ENCODE measurements around the gene CDT1. TPM values are rescaled to one million over a fixed set of nuclear protein-coding genes. Genes with fewer than 3 reads are reported as not detected.

CDT1 gene
- polyA plus RNA-seq, 1 of the 3 experiments (the other 2 are of a cell fraction), result 6.1 TPM

DNA sequence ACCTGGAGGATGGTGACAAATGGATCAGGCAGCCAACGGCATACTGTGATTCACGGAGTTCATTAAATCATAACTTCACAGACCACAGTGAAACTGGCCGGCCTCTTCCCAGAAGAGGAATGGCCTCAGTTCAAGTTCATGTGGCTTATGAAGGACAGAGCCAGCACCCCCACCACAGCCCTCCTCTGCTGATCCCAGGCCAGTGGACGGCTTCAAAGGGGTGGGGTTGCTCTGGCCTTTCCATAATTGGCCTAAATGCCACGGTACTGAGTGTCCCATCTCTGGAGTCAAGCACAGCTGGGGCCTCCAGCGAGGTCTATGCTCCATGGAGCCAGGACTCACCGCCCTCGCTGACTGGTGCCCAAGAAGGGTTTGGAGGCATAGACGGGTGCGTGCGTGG, 31.8 kb downstream of the CDT1 start:
- Histone ChIP-seq H4K20me1 (ENCODE audit: insufficient read depth) (no peaks in the 10 kb centered on the region), H3K27ac (ENCODE audit: low read depth in 2 of 2, low read length in 1 of 2) (no peak overlapping the region), H2AFZ (ENCODE audit: low read depth) (no peak overlapping the region), H3K4me2 (no peak overlapping the region), H3K9me2 (no peaks in the 10 kb centered on the region), H3K9ac (no peak overlapping the region), H3K79me2 (ENCODE audit: insufficient read depth) (no peaks in the 10 kb centered on the region), H3K36me3 (replicated peaks in 1 of 2; ENCODE audit: control insufficient read depth in 1 of 2, insufficient read depth in 2 of 2, low read length in 1 of 2) (peaks cover 0 to 18% of the 10 kb centered on the region in 2 experiments), H3K4me3 (ENCODE audit: low read depth in 2 of 2, low read length in 1 of 2) (no peak overlapping the region), H3F3A (replicated peaks; ENCODE audit: insufficient read depth) (no peaks in the 10 kb centered on the region), H3K4me1 (ENCODE audit: control insufficient read depth in 1 of 2, insufficient read depth in 2 of 2, low read depth in 1 of 2, low read length in 1 of 2) (no peaks in the 10 kb centered on the region), H3K9me3 (no peaks in the 10 kb centered on the region), H3K27me3 (ENCODE audit: insufficient read depth) (no peaks in the 10 kb centered on the region)
- no peak for DNase-seq
- ChIA-PET CTCF (no interaction called here), POLR2A (no interaction called here)
- WGBS (ENCODE audit: low lambda C conversion rate), result 80% methylated on average over 6 of the region's 11 CpGs
- TF ChIP-seq FOXM1 (IDR thresholded peaks at IDR 0.05; ENCODE audit: low read depth) (no peak), MXI1 (IDR thresholded peaks at IDR 0.05; ENCODE audit: low read depth, low read length) (no peak), JUND (IDR thresholded peaks at IDR 0.05) (no peak), TAF1 (IDR thresholded peaks at IDR 0.05; ENCODE audit: borderline replicate concordance, low read depth, low read length) (no peak), RCOR1 (IDR thresholded peaks at IDR 0.05; ENCODE audit: low read length) (no peak)
- TF ChIP-seq, protein P1, sequence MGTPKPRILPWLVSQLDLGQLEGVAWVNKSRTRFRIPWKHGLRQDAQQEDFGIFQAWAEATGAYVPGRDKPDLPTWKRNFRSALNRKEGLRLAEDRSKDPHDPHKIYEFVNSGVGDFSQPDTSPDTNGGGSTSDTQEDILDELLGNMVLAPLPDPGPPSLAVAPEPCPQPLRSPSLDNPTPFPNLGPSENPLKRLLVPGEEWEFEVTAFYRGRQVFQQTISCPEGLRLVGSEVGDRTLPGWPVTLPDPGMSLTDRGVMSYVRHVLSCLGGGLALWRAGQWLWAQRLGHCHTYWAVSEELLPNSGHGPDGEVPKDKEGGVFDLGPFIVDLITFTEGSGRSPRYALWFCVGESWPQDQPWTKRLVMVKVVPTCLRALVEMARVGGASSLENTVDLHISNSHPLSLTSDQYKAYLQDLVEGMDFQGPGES (IDR thresholded peaks at IDR 0.05; ENCODE audit: low read depth, low read length), result no peak

DNA sequence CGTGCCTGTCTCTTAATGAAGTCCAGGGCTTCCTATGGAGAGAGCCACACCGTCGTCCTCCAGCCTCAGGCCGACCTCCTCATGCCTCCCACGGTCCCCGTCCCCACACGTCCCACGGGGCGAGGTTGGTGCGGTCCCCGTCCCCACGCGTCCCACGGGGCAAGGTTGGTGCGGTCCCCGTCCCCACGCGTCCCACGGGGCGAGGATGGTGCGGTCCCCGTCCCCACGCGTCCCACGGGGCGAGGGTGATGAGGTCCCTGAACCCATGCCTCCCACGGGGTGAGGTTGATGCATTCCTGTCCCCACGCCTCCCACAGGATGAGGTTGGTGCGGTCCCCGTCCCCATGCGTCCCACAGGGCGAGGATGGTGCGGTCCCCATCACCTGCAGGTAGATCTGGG, 32.2 kb downstream of the CDT1 start:
- H3F3A ChIP-seq (replicated peaks; ENCODE audit: insufficient read depth), result no peaks in the 10 kb centered on the region
- no peaks in the 10 kb centered on the region for H4K20me1 ChIP-seq (ENCODE audit: insufficient read depth)
- no peaks in the 10 kb centered on the region for H3K4me1 ChIP-seq (ENCODE audit: control insufficient read depth in 1 of 2, insufficient read depth in 2 of 2, low read depth in 1 of 2, low read length in 1 of 2)
- no peaks in the 10 kb centered on the region for H3K79me2 ChIP-seq (ENCODE audit: insufficient read depth)
- no peak overlapping the region for H2AFZ ChIP-seq (ENCODE audit: low read depth)
- no peaks in the 10 kb centered on the region for H3K9me3 ChIP-seq
- CTCF ChIA-PET, result no interaction called here
- no peaks in the 10 kb centered on the region for H3K9me2 ChIP-seq
- H3K27me3 ChIP-seq (ENCODE audit: insufficient read depth), result no peaks in the 10 kb centered on the region
- H3K4me3 ChIP-seq (ENCODE audit: low read depth in 2 of 2, low read length in 1 of 2), result no peak overlapping the region
- 89% methylated on average over 20 of the region's 33 CpGs for WGBS (ENCODE audit: low lambda C conversion rate)
- peaks cover 0 to 18% of the 10 kb centered on the region in 2 experiments for H3K36me3 ChIP-seq (replicated peaks in 1 of 2; ENCODE audit: control insufficient read depth in 1 of 2, insufficient read depth in 2 of 2, low read length in 1 of 2)
- no peak overlapping the region for H3K4me2 ChIP-seq
- H3K27ac ChIP-seq (ENCODE audit: low read depth in 2 of 2, low read length in 1 of 2), result no peak overlapping the region
- POLR2A ChIA-PET, result no interaction called here
- DNase-seq, result no peak
- no peak overlapping the region for H3K9ac ChIP-seq
- TF ChIP-seq, protein P2, sequence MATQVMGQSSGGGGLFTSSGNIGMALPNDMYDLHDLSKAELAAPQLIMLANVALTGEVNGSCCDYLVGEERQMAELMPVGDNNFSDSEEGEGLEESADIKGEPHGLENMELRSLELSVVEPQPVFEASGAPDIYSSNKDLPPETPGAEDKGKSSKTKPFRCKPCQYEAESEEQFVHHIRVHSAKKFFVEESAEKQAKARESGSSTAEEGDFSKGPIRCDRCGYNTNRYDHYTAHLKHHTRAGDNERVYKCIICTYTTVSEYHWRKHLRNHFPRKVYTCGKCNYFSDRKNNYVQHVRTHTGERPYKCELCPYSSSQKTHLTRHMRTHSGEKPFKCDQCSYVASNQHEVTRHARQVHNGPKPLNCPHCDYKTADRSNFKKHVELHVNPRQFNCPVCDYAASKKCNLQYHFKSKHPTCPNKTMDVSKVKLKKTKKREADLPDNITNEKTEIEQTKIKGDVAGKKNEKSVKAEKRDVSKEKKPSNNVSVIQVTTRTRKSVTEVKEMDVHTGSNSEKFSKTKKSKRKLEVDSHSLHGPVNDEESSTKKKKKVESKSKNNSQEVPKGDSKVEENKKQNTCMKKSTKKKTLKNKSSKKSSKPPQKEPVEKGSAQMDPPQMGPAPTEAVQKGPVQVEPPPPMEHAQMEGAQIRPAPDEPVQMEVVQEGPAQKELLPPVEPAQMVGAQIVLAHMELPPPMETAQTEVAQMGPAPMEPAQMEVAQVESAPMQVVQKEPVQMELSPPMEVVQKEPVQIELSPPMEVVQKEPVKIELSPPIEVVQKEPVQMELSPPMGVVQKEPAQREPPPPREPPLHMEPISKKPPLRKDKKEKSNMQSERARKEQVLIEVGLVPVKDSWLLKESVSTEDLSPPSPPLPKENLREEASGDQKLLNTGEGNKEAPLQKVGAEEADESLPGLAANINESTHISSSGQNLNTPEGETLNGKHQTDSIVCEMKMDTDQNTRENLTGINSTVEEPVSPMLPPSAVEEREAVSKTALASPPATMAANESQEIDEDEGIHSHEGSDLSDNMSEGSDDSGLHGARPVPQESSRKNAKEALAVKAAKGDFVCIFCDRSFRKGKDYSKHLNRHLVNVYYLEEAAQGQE (IDR thresholded peaks at IDR 0.05; ENCODE audit: low read depth, low read length), result no peak
- TF ChIP-seq, protein P3, sequence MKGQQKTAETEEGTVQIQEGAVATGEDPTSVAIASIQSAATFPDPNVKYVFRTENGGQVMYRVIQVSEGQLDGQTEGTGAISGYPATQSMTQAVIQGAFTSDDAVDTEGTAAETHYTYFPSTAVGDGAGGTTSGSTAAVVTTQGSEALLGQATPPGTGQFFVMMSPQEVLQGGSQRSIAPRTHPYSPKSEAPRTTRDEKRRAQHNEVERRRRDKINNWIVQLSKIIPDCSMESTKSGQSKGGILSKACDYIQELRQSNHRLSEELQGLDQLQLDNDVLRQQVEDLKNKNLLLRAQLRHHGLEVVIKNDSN (IDR thresholded peaks at IDR 0.05; ENCODE audit: borderline replicate concordance, low read depth), result no peak
- TF ChIP-seq, protein P4, sequence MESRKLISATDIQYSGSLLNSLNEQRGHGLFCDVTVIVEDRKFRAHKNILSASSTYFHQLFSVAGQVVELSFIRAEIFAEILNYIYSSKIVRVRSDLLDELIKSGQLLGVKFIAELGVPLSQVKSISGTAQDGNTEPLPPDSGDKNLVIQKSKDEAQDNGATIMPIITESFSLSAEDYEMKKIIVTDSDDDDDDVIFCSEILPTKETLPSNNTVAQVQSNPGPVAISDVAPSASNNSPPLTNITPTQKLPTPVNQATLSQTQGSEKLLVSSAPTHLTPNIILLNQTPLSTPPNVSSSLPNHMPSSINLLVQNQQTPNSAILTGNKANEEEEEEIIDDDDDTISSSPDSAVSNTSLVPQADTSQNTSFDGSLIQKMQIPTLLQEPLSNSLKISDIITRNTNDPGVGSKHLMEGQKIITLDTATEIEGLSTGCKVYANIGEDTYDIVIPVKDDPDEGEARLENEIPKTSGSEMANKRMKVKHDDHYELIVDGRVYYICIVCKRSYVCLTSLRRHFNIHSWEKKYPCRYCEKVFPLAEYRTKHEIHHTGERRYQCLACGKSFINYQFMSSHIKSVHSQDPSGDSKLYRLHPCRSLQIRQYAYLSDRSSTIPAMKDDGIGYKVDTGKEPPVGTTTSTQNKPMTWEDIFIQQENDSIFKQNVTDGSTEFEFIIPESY (IDR thresholded peaks at IDR 0.05; ENCODE audit: borderline replicate concordance, low read depth), result no peak
- TF ChIP-seq SMC3 (IDR thresholded peaks at IDR 0.05; ENCODE audit: low read depth, low read length) (no peak), EZH2phosphoT487 (IDR thresholded peaks at IDR 0.05; ENCODE audit: borderline replicate concordance, low read depth) (no peak), CHD2 (IDR thresholded peaks at IDR 0.05; ENCODE audit: low read length, partially characterized antibody) (no peak), ELF1 (IDR thresholded peaks at IDR 0.05) (no peak), RAD21 (IDR thresholded peaks at IDR 0.05; ENCODE audit: low read length) (no peak), NFIC (IDR thresholded peaks at IDR 0.05; ENCODE audit: borderline replicate concordance) (no peak)
- TF ChIP-seq, protein P5, sequence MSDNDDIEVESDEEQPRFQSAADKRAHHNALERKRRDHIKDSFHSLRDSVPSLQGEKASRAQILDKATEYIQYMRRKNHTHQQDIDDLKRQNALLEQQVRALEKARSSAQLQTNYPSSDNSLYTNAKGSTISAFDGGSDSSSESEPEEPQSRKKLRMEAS (IDR thresholded peaks at IDR 0.05; ENCODE audit: low read depth), result no peak
- TF ChIP-seq, protein P1 (IDR thresholded peaks at IDR 0.05; ENCODE audit: low read depth, low read length), result no peak
- TF ChIP-seq, protein P6, sequence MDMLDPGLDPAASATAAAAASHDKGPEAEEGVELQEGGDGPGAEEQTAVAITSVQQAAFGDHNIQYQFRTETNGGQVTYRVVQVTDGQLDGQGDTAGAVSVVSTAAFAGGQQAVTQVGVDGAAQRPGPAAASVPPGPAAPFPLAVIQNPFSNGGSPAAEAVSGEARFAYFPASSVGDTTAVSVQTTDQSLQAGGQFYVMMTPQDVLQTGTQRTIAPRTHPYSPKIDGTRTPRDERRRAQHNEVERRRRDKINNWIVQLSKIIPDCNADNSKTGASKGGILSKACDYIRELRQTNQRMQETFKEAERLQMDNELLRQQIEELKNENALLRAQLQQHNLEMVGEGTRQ (IDR thresholded peaks at IDR 0.05; ENCODE audit: borderline replicate concordance, low read depth, low read length), result no peak

Data from SK-N-SH (cell line).